ENCODE measurements around the gene BMPER.

The BMPER gene

GRCh38 chr7:34096198-34096651 is 190.9 kb downstream of the BMPER start:
- no peak for DNase-seq (ENCODE audit: low read depth)

- no peak for DNase-seq (ENCODE audit: low read depth)
These were observed 191.4 kb downstream of the BMPER start for GRCh38 chr7:34096777-34097176.

- DNase-seq (ENCODE audit: low read depth), result no peak
These were observed 195.3 kb downstream of the BMPER start for GRCh38 chr7:34100661-34101060.

- no peak for DNase-seq (ENCODE audit: low read depth)
These were observed 198.8 kb downstream of the BMPER start for GRCh38 chr7:34104115-34104514.

GRCh38 chr7:34104992-34105391 is 199.7 kb downstream of the BMPER start:
- DNase-seq (ENCODE audit: low read depth), result no peak

- DNase-seq (ENCODE audit: low read depth), result no peak
These were observed 201.9 kb downstream of the BMPER start for GRCh38 chr7:34107276-34107675.

GRCh38 chr7:34108165-34108564 is 202.8 kb downstream of the BMPER start:
- no peak for DNase-seq (ENCODE audit: low read depth)

GRCh38 chr7:34109936-34110780 is 204.8 kb downstream of the BMPER start:
- no peak for DNase-seq (ENCODE audit: low read depth)

- DNase-seq (ENCODE audit: low read depth), result no peak
These were observed 205.7 kb downstream of the BMPER start for GRCh38 chr7:34111031-34111430.

GRCh38 chr7:34115503-34115902 is 210.2 kb downstream of the BMPER start:
- no peak for DNase-seq (ENCODE audit: low read depth)

- no peak for DNase-seq (ENCODE audit: low read depth)
These were observed 212.2 kb downstream of the BMPER start for GRCh38 chr7:34117573-34117972.

- no peak for DNase-seq (ENCODE audit: low read depth)
These were observed 216.0 kb downstream of the BMPER start for GRCh38 chr7:34121366-34121765.

GRCh38 chr7:34123316-34123715 is 218.0 kb downstream of the BMPER start:
- no peak for DNase-seq (ENCODE audit: low read depth)

- no peak for DNase-seq (ENCODE audit: low read depth)
These were observed 219.4 kb downstream of the BMPER start for GRCh38 chr7:34124765-34125164.

- no peak for DNase-seq (ENCODE audit: low read depth)
These were observed 223.4 kb downstream of the BMPER start for GRCh38 chr7:34128762-34129161.

GRCh38 chr7:34130558-34131295 is 225.4 kb downstream of the BMPER start:
- DNase-seq (ENCODE audit: low read depth), result no peak

GRCh38 chr7:34131371-34131770 is 226.0 kb downstream of the BMPER start:
- DNase-seq (ENCODE audit: low read depth), result no peak

- DNase-seq (ENCODE audit: low read depth), result no peak
These were observed 228.1 kb downstream of the BMPER start for GRCh38 chr7:34133356-34133982.

- no peak for DNase-seq (ENCODE audit: low read depth)
These were observed 228.8 kb downstream of the BMPER start for GRCh38 chr7:34133983-34134782.

GRCh38 chr7:34135924-34136323 is 230.6 kb downstream of the BMPER start:
- DNase-seq (ENCODE audit: low read depth), result no peak

- no peak for DNase-seq (ENCODE audit: low read depth)
These were observed 231.4 kb downstream of the BMPER start for GRCh38 chr7:34136698-34137097.

GRCh38 chr7:34137176-34137575 is 231.8 kb downstream of the BMPER start:
- DNase-seq (ENCODE audit: low read depth), result no peak
